GM23248 (cell line): ENCODE data around the gene TAF1D. TPM values are rescaled to one million over a fixed set of nuclear protein-coding genes. Genes with fewer than 3 reads are reported as not detected.

Experiments
- DNase-seq: peaks from one replicate; pipeline ENCODE4 v3.0.0-alpha.2; 2015
- H2AFZ ChIP-seq: fragments of 200-600 bp; sonication (generic); 2 replicates; pipeline ENCODE4 v1.6.1; 2016; ENCODE audit warnings: antibody characterized with exemption
- H3F3A ChIP-seq: fragments of 200-600 bp; sonication (generic); 2 replicates; pipeline ENCODE4 v1.6.1; 2016; ENCODE audit warnings: mild to moderate bottlenecking, antibody characterized with exemption, mixed run types; ENCODE audit not compliant: insufficient read depth
- H3K27ac ChIP-seq: fragments of 200-600 bp; sonication (generic); 2 replicates; pipeline ENCODE4 v1.5.1; 2016; ENCODE audit warnings: mild to moderate bottlenecking
- H3K27me3 ChIP-seq: fragments of 200-600 bp; sonication (generic); replicated peaks from 2 replicates; pipeline ENCODE4 v1.6.1; 2016; ENCODE audit warnings: mild to moderate bottlenecking; ENCODE audit not compliant: insufficient read depth
- H3K36me3 ChIP-seq: fragments of 200-600 bp; sonication (generic); 2 replicates; pipeline ENCODE4 v1.6.1; 2016; ENCODE audit warnings: low read depth, mild to moderate bottlenecking
- H3K4me1 ChIP-seq: fragments of 200-600 bp; sonication (generic); 2 replicates; pipeline ENCODE4 v1.6.1; 2016; ENCODE audit warnings: mild to moderate bottlenecking; ENCODE audit not compliant: insufficient read depth
- H3K4me2 ChIP-seq: fragments of 200-600 bp; sonication (generic); one replicate; pipeline ENCODE4 v1.6.1; 2016; ENCODE audit warnings: mild to moderate bottlenecking; ENCODE audit not compliant: unreplicated experiment
- H3K4me3 ChIP-seq: fragments of 200-600 bp; sonication (generic); 2 replicates; pipeline ENCODE4 v1.5.1; 2016; ENCODE audit warnings: mild to moderate bottlenecking
- H3K79me2 ChIP-seq: fragments of 200-600 bp; sonication (generic); 2 replicates; pipeline ENCODE4 v1.6.1; 2016; ENCODE audit warnings: mild to moderate bottlenecking; ENCODE audit not compliant: insufficient read depth
- H3K9ac ChIP-seq: fragments of 200-600 bp; sonication (generic); 2 replicates; pipeline ENCODE4 v1.6.1; 2016; ENCODE audit warnings: mild to moderate bottlenecking
- H3K9me2 ChIP-seq: fragments of 200-600 bp; sonication (generic); 2 replicates; pipeline ENCODE4 v1.6.1; 2016; ENCODE audit warnings: mixed run types, mild to moderate bottlenecking, moderate library complexity; ENCODE audit not compliant: insufficient read depth
- H3K9me3 ChIP-seq: fragments of 200-600 bp; sonication (generic); one replicate; pipeline ENCODE4 v1.6.1; 2017; ENCODE audit warnings: low read depth
- H4K20me1 ChIP-seq: fragments of 200-600 bp; sonication (generic); 2 replicates; pipeline ENCODE4 v1.6.0; 2016; ENCODE audit not compliant: insufficient read depth
- EZH2 ChIP-seq: fragments of 200-600 bp; sonication (generic); IDR thresholded peaks from 2 replicates; pipeline ENCODE4 v1.6.1; 2018; ENCODE audit warnings: antibody characterized with exemption, mild to moderate bottlenecking; ENCODE audit not compliant: insufficient read depth, poor library complexity, severe bottlenecking
- EZH2phosphoT487 ChIP-seq: fragments of 200-600 bp; sonication (generic); IDR thresholded peaks from 2 replicates; pipeline ENCODE4 v1.6.1; 2018; ENCODE audit warnings: antibody characterized with exemption, moderate library complexity, mild to moderate bottlenecking, low read depth; ENCODE audit not compliant: insufficient read depth
- WGBS, 2 experiments: methylation state at CpG; one replicate each; pipeline ENCODE4 v1.1.6; 2015 to 2017; ENCODE audit warnings: low lambda C conversion rate in 2 of 2, low coverage in 1 of 2; ENCODE audit errors: missing lambda C conversion rate in 2 of 2; 5-methylcytosine and 5-hydroxymethylcytosine counted together
- in situ Hi-C: fragments of 300-500 bp; cut with MboI; formaldehyde crosslinking; loops from 2 replicates; pipeline ENCODE4 v1.15.0; 2020
- polyA plus RNA-seq: library from polyadenylated mRNA; unstranded; fragments of >200 nt; fragmentation: Nextera tagmentation; extraction: Ambion mirVana; gene quantifications from 2 replicates; pipeline ENCODE4 v1.2.1, GENCODE V29; 2016
- total RNA-seq: library from RNA; depleted of rRNA; stranded (reverse); fragments of >200 nt; shearing (Covaris generic); gene quantifications from 2 replicates; pipeline ENCODE4 v1.2.3, GENCODE V29; 2014

Gene TAF1D
- total and polyA plus RNA-seq, 2 experiments from 2014 or later, result 60.7 to 127 TPM

GRCh38 chr11:93733474-93733873 lies 7.8 kb downstream of the TAF1D start:
- H3K27ac ChIP-seq, result peak overlapping the region; percentile 33
- DNase-seq, result no peak
- H3K36me3 ChIP-seq, result peaks cover 98% of the 10 kb centered on the region
- H3K27me3 ChIP-seq, result no peaks in the 10 kb centered on the region
- H4K20me1 ChIP-seq, result peaks cover 23% of the 10 kb centered on the region; the same call in 1 of the 2 replicates
- H3K9me2 ChIP-seq, result no peaks in the 10 kb centered on the region
- H3F3A ChIP-seq, result peaks cover 100% of the 10 kb centered on the region
- in situ Hi-C loops, result no loop called here
- peaks cover 60% of the 10 kb centered on the region for H3K79me2 ChIP-seq
- peaks cover 45% of the 10 kb centered on the region for H3K4me1 ChIP-seq
- H3K9ac ChIP-seq, result peak overlapping the region; percentile 37; the same call in 1 of the 2 replicates
- H3K4me2 ChIP-seq, result no peak overlapping the region
- no peak overlapping the region for H3K4me3 ChIP-seq
- no peak for TF ChIP-seq EZH2phosphoT487
- no peak for TF ChIP-seq EZH2
- H3K9me3 ChIP-seq, result no peaks in the 10 kb centered on the region
- 51 to 56% methylated on average over 6 of the region's 6 CpGs for WGBS, 2 experiments
- H2AFZ ChIP-seq, result no peak overlapping the region

GRCh38 chr11:93732237-93732892 lies 8.9 kb downstream of the TAF1D start:
- no peak for DNase-seq
- no peak overlapping the region for H3K9ac ChIP-seq
- TF ChIP-seq EZH2phosphoT487 (no peak), EZH2 (no peak)
- H4K20me1 ChIP-seq, result peaks cover 12% of the 10 kb centered on the region; the same call in 1 of the 2 replicates
- peaks cover 49% of the 10 kb centered on the region for H3K79me2 ChIP-seq
- H3F3A ChIP-seq, result peaks cover 100% of the 10 kb centered on the region
- no peaks in the 10 kb centered on the region for H3K27me3 ChIP-seq
- no peak overlapping the region for H3K4me2 ChIP-seq
- H2AFZ ChIP-seq, result no peak overlapping the region
- 88% methylated on average over 4 of the region's 4 CpGs for WGBS, 2 experiments
- H3K27ac ChIP-seq, result 0 out of 2 replicates have a peak overlapping the region, but pooled peaks have one; percentile 33
- no peaks in the 10 kb centered on the region for H3K9me2 ChIP-seq
- in situ Hi-C loops, result no loop called here
- peaks cover 90% of the 10 kb centered on the region for H3K36me3 ChIP-seq
- H3K4me1 ChIP-seq, result peaks cover 34% of the 10 kb centered on the region
- H3K9me3 ChIP-seq, result no peaks in the 10 kb centered on the region
- no peak overlapping the region for H3K4me3 ChIP-seq

GRCh38 chr11:93730108-93731107 lies 10.9 kb downstream of the TAF1D start:
- H3K9me3 ChIP-seq, result no peaks in the 10 kb centered on the region
- peak overlapping the region; percentile 13; the same call in 1 of the 2 replicates for H3K27ac ChIP-seq
- no peaks in the 10 kb centered on the region for H3K9me2 ChIP-seq
- DNase-seq, result no peak
- no peak overlapping the region for H3K4me3 ChIP-seq
- H3K9ac ChIP-seq, result no peak overlapping the region
- no peak overlapping the region for H3K4me2 ChIP-seq
- H3K27me3 ChIP-seq, result no peaks in the 10 kb centered on the region
- no peak overlapping the region for H2AFZ ChIP-seq
- TF ChIP-seq EZH2phosphoT487, result no peak
- TF ChIP-seq EZH2, result no peak
- no peaks in the 10 kb centered on the region; the same call in 1 of the 2 replicates for H4K20me1 ChIP-seq
- H3F3A ChIP-seq, result peaks cover 100% of the 10 kb centered on the region
- H3K4me1 ChIP-seq, result peaks cover 14% of the 10 kb centered on the region
- H3K79me2 ChIP-seq, result peaks cover 29% of the 10 kb centered on the region
- in situ Hi-C loops, result no loop called here
- 95 to 97% methylated on average over 5 of the region's 5 CpGs for WGBS, 2 experiments
- peaks cover 81% of the 10 kb centered on the region for H3K36me3 ChIP-seq

- no peaks in the 10 kb centered on the region for H3K9me3 ChIP-seq
- TF ChIP-seq EZH2, result no peak
- no peak for TF ChIP-seq EZH2phosphoT487
- H3K27ac ChIP-seq, result peak overlapping the region; percentile 13; the same call in 1 of the 2 replicates
- no peaks in the 10 kb centered on the region for H3K27me3 ChIP-seq
- 97 to 99% methylated on average over 5 of the region's 5 CpGs for WGBS, 2 experiments
- no peaks in the 10 kb centered on the region; the same call in 1 of the 2 replicates for H4K20me1 ChIP-seq
- in situ Hi-C loops, result no loop called here
- 0 out of 2 replicates have a peak, but pooled peaks cover 2% of the 10 kb centered on the region for H3K4me1 ChIP-seq
- no peak for DNase-seq
- no peak overlapping the region for H3K4me3 ChIP-seq
- H3K79me2 ChIP-seq, result peaks cover 17% of the 10 kb centered on the region
- peaks cover 69% of the 10 kb centered on the region for H3K36me3 ChIP-seq
- no peak overlapping the region for H3K4me2 ChIP-seq
- H2AFZ ChIP-seq, result no peak overlapping the region
- H3F3A ChIP-seq, result peaks cover 99% of the 10 kb centered on the region
- H3K9ac ChIP-seq, result no peak overlapping the region
- H3K9me2 ChIP-seq, result no peaks in the 10 kb centered on the region
Observed at GRCh38 chr11:93729129-93729616, 12.1 kb downstream of the TAF1D start.
